Ectodermal cell (in vitro differentiated cells): ENCODE data around the gene REXO5.
"Not testable (repeated sequence)": the region's sequence is repeated elsewhere in the genome, so short reads cannot be mapped to it uniquely, and the experiment has no call there.

Experiments
- H3K27ac ChIP-seq: 2 replicates; pipeline ENCODE4 v1.7.0; 2013; ENCODE audit warnings: mild to moderate bottlenecking, low read depth, low read length; ENCODE audit not compliant: insufficient read depth, poor library complexity, severe bottlenecking
- H3K27me3 ChIP-seq: 2 replicates; pipeline ENCODE4 v1.7.0; 2013; ENCODE audit warnings: mild to moderate bottlenecking, low read length; ENCODE audit not compliant: insufficient read depth, control insufficient read depth, poor library complexity, severe bottlenecking
- H3K36me3 ChIP-seq: one replicate; pipeline ENCODE4 v1.7.0; 2013; ENCODE audit warnings: low read length; ENCODE audit not compliant: control insufficient read depth, insufficient read depth
- H3K4me1 ChIP-seq: one replicate; pipeline ENCODE4 v1.7.0; 2013; ENCODE audit warnings: low read length; ENCODE audit not compliant: control insufficient read depth, insufficient read depth
- H3K4me3 ChIP-seq: 2 replicates; pipeline ENCODE4 v1.7.0; 2013; ENCODE audit warnings: low read depth, low read length, control low read depth; ENCODE audit not compliant: insufficient read depth
- H3K9me3 ChIP-seq: 2 replicates; pipeline ENCODE4 v1.7.0; 2013; ENCODE audit warnings: mild to moderate bottlenecking, low read length, moderate library complexity; ENCODE audit not compliant: control insufficient read depth
- WGBS, 2 experiments: methylation state at CpG; one replicate each; pipeline ENCODE4 v1.1.7; 2013; ENCODE audit warnings: missing lambda C conversion rate in 2 of 2; 5-methylcytosine and 5-hydroxymethylcytosine counted together

Gene REXO5

DNA sequence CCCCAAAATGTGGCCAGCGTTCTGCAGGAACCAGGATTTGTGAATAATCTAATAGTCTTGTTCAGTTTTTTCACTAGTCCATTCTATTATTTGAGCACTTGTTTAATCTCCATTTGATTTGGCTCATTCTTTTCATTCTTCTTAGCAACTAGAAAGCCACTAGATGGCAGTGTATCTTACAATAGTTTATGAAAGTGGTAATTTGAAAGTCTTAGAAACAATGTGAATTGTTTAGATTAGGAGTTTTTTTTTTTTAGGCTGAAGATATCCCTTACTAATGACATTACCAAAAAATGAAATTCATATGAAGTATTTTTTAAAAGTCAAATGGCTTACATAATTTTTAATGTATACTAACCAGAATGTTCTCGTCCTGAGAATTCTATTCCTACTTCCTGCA lies 6.7 kb upstream of the REXO5 start:
- Histone ChIP-seq H3K4me3 (no peak overlapping the region), H3K27ac (no peak overlapping the region), H3K4me1 (peaks cover 4% of the 10 kb centered on the region), H3K36me3 (peaks cover 7% of the 10 kb centered on the region), H3K27me3 (no peaks in the 10 kb centered on the region), H3K9me3 (no peaks in the 10 kb centered on the region)
- 94 to 100% methylated on average over 1 of the region's 2 CpGs for whole genome bisulfite sequencing, 2 experiments

DNA sequence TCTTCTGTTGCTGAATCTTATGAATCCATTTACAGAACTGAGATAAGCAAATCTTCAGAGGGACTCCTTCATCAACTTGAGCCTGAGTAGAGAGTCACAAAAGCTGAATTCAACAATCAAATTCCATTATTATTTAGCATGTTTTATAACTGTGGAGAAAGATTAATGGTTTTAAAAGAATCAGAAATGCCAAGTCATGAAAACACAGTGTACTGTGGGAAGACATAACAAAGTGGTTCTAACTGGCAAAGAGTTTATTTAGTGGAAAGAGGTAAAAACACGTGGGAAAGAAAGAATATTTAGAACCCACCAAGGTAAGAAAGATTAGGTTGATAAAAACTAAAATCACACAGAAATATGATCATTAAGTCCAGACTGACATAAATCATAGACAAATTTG lies 5.0 kb upstream of the REXO5 start:
- H3K4me3 ChIP-seq, result no peak overlapping the region
- no peaks in the 10 kb centered on the region for H3K4me1 ChIP-seq
- WGBS, 2 experiments, result 91% methylated on average over 1 of the region's 1 CpG; no CpG with 5 or more reads in 1 of the 2 experiments
- no peak overlapping the region for H3K27ac ChIP-seq
- no peaks in the 10 kb centered on the region for H3K9me3 ChIP-seq
- H3K27me3 ChIP-seq, result no peaks in the 10 kb centered on the region
- H3K36me3 ChIP-seq, result peaks cover 7% of the 10 kb centered on the region

DNA sequence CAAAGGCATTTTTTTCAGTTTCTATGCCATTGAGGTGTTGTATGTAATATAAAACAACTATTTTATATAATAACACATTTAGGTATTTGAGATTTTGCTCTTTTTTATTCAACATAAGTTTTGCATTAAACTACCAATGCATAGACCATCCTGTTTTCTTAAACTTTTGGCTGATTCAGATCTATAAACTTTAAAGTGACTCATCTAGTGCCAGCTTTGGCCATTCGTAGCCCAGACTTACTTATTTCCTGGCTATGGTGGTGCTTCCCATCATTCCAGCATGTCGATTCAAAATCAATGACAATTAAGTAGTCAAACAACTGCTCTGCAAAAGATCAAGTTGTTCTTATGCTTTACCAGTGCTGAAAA lies 3.2 kb upstream of the REXO5 start:
- WGBS, 2 experiments, result 94 to 96% methylated on average over 2 of the region's 2 CpGs
- Histone ChIP-seq H3K27ac (no peak overlapping the region), H3K9me3 (no peaks in the 10 kb centered on the region), H3K27me3 (no peaks in the 10 kb centered on the region), H3K36me3 (peaks cover 3% of the 10 kb centered on the region), H3K4me3 (no peak overlapping the region), H3K4me1 (no peaks in the 10 kb centered on the region)

DNA sequence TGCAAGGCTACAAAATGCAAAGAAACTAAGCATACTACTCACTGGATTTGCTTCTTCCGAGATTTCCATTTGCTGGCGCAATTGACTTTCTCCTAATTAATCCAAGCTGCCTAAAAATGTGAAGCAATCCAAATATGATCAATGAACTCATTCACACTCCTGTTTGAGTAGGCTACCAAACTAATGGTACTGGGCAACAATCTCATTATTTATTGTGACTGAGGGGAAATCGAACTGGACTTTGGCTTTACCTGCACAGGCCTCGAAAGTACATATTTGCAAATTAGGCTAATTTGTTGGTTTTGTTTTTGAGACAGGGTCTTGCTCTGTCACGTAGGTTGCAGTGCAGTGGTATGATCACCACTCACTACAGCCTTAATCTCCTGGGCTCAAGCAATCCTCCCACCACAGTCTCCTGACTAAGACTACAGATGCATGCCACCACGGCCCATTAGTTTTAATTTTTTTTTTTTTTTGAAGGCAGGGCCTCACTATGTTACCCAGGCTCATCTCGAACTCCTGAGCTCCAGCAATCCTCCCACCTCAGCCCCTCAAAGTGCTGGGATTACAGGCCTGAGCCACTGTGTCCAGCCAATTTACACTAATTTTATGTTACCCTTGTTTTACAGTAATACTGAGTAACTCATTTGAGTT lies 2.6 kb upstream of the REXO5 start:
- no peak overlapping the region for H3K27ac ChIP-seq
- H3K36me3 ChIP-seq, result no peaks in the 10 kb centered on the region
- H3K27me3 ChIP-seq, result no peaks in the 10 kb centered on the region
- WGBS, 2 experiments, result 88 to 92% methylated on average over 7 of the region's 7 CpGs
- H3K4me3 ChIP-seq, result no peak overlapping the region
- no peaks in the 10 kb centered on the region for H3K4me1 ChIP-seq
- no peaks in the 10 kb centered on the region for H3K9me3 ChIP-seq

DNA sequence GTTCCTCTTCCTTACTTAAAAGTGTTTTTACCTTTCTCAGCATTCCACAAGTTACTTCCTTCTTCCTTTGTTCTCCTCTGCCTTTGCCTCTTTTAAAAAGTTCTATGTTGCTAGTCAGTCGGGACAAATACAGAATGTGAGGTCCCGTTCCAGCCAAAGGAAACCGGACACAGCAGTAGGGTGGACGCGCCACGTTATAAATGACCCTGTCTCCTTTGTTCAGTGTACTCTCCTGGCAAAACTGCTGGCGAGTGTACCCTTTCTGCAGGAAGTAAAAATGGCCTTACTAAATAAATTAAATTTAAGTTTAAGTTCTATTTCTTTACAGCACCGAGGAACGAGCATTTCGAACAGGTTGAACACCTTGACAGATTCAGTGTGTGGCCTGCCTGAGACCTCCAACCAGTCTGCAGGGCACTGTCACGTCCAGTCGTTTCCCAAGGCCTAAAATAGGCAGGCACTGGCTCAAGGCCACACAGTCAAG lies 601 bp upstream of the REXO5 start:
- WGBS, 2 experiments, result 26 to 34% methylated on average over 11 to 12 of the region's 12 CpGs
- not testable (repeated sequence) for H3K36me3 ChIP-seq, H3K9me3 ChIP-seq, H3K27me3 ChIP-seq, H3K4me1 ChIP-seq
- H3K4me3 ChIP-seq, result peak overlapping the region; percentile 81
- peak overlapping the region; percentile 62 for H3K27ac ChIP-seq

DNA sequence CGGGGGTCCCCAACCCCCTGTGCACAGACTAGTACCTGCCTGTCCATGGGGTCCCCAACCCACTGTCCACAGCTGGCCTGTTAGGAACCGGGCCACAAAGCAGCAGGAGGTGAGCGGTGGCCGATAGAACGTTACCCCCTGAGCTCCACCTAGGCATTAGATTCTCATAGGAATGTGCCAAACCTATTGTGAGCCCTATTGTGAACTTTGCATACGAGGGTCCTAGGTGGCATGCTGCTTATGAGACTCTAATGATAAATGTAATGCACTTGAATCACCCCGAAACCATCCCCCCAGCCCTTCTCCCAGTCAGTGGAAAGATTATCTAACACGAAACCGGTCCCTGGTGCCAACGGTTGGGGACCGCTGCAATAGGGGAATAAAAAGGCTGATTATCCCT lies 1.5 kb downstream of the REXO5 start:
- no peaks in the 10 kb centered on the region for H3K4me1 ChIP-seq
- H3K4me3 ChIP-seq, result no peak overlapping the region
- no peaks in the 10 kb centered on the region for H3K36me3 ChIP-seq
- H3K9me3 ChIP-seq, result no peaks in the 10 kb centered on the region
- WGBS, 2 experiments, result 89 to 94% methylated on average over 10 of the region's 11 CpGs
- H3K27ac ChIP-seq, result no peak overlapping the region
- no peaks in the 10 kb centered on the region for H3K27me3 ChIP-seq

DNA sequence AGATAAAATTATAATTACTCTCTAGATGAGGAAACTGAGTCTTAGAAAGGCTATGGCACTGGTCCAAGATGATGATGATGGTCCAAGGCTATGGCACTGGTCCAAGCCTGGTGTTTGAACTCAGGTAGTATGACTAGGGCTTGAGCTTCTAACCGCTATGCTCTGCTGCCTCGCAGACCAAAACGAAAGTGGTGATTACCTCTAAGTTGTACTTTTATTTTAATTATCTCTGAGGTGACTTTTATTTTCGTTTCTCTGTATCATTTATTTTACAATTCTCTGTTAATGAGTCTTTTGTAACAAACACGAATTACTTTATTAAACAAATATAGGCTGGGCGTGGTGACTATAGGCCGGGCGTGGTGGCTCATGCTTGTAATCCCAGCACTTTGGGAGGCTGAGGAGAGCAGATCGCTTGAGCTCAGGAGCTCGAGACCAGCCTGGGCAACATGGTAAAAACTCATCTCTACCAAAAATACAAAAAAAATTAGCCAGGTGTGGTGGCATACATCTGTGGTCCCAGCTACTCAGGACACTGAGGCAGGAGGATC lies 5.6 kb downstream of the REXO5 start:
- 82 to 92% methylated on average over 7 to 10 of the region's 10 CpGs for WGBS, 2 experiments
- Histone ChIP-seq H3K27me3 (no peaks in the 10 kb centered on the region), H3K4me1 (no peaks in the 10 kb centered on the region), H3K9me3 (no peaks in the 10 kb centered on the region), H3K27ac (no peak overlapping the region), H3K36me3 (no peaks in the 10 kb centered on the region), H3K4me3 (no peak overlapping the region)

DNA sequence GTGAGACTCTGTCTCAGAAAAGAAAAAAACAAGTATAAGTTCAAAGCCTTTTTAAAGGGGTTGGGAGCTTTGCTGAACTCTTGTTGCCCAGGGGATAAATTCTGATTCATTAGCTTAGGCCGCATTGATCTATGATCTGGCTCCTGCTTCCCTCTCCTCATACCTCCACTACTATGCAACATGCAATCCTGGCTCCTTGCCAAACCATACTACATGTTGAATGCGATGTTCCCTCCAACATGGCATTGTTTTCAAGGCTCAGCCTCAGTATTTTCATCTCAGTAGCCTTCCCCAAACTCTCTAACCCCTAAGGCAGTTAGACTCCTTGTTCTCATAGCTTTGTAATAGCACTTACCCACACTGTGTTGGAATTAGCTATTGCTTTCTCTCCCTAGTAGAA lies 6.2 kb downstream of the REXO5 start:
- Histone ChIP-seq H3K4me1 (no peaks in the 10 kb centered on the region), H3K36me3 (no peaks in the 10 kb centered on the region), H3K27ac (no peak overlapping the region), H3K9me3 (no peaks in the 10 kb centered on the region), H3K27me3 (no peaks in the 10 kb centered on the region), H3K4me3 (no peak overlapping the region)
- 89 to 93% methylated on average over 2 of the region's 2 CpGs for WGBS, 2 experiments

DNA sequence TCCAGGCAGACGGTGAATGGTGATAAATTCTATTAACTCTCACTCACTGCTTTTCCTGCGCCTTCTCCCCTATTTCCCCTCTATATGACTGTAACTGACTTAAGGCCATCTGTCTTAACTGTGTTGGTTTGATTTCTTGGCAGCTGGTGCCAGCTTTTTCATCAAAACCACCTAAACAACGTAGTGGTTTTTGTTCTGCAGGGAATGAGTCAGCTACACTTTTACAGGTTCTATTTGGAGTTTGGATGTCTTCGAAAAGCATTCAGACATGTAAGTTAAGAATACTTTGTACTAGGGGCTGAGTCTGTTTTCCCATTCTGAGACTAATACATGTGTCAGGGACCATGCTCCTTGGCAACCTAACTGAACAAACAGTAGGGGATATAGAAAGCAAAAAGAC lies 8.5 kb downstream of the REXO5 start:
- Histone ChIP-seq H3K36me3 (no peaks in the 10 kb centered on the region), H3K9me3 (no peaks in the 10 kb centered on the region), H3K27ac (no peak overlapping the region), H3K4me1 (no peaks in the 10 kb centered on the region), H3K27me3 (no peaks in the 10 kb centered on the region), H3K4me3 (no peak overlapping the region)
- 95% methylated on average over 4 of the region's 4 CpGs for WGBS, 2 experiments

DNA sequence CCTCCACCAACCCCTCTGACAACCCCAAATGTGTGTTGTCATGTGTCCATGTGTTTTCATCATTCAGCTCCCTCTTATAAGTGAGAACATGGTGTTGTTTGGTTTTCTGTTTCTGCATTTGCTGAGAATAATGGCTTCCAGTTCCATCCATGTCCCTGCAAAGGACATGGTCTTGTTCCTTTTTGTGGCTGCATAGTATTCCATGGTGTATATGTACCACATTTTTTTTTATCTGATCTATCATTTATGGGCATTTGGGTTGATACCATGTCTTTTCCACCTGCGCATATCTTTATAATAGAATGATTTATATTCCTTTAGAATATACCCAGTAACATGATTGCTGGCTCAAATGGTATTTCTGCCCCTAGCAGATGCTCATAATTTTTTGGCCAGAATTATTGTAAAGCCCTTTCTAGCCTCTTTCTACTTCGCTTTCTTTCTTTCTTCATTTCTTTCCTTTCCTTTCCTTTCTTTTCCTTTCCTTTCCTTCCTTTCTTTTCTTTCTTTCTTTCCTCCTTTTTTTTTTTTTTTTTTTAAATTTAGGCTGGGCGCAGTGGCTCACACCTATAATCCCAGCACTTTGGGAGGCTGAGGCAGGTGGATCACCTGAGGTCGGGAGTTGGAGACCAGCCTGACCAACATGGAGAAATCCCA lies 12.7 kb downstream of the REXO5 start:
- H3K4me1 ChIP-seq, result no peaks in the 10 kb centered on the region
- whole genome bisulfite sequencing, 2 experiments, result 93 to 95% methylated on average over 1 to 4 of the region's 4 CpGs
- no peaks in the 10 kb centered on the region for H3K27me3 ChIP-seq
- H3K36me3 ChIP-seq, result peaks cover 8% of the 10 kb centered on the region
- H3K27ac ChIP-seq, result no peak overlapping the region
- H3K4me3 ChIP-seq, result no peak overlapping the region
- H3K9me3 ChIP-seq, result no peaks in the 10 kb centered on the region
